ENCODE results near the gene PDX1.

- TF ChIP-seq EZH2 (IDR thresholded peaks at IDR 0.05; ENCODE audit: low read depth) = no peak
- TF ChIP-seq CTCF (conservative IDR thresholded peaks at IDR 0.05) = no peak
These were observed 9.3 kb downstream of the PDX1 start for GRCh38 chr13:27928805-27929753.
